ENCODE results near the gene TLE5.
"Not testable (repeated sequence)": the region's sequence is repeated elsewhere in the genome, so short reads cannot be mapped to it uniquely, and the experiment has no call there.

The TLE5 gene

GRCh38 chr19:3013263-3013725 is 49.0 kb downstream of the TLE5 start:
- Histone ChIP-seq H3K27ac (ENCODE audit: low read depth, low read length) (no peak overlapping the region), H3K4me2 (ENCODE audit: low read depth, low read length, poor library complexity, severe bottlenecking) (no peak overlapping the region), H4K20me1 (ENCODE audit: low read depth, low read length) (no peaks in the 10 kb centered on the region), H3K9me2 (replicated peaks; ENCODE audit: insufficient read depth, low read length) (no peaks in the 10 kb centered on the region), H2AFZ (ENCODE audit: low read depth, low read length, severe bottlenecking) (no peak overlapping the region), H3K4me3 (ENCODE audit: insufficient read depth, low read length, poor library complexity, severe bottlenecking) (no peak overlapping the region), H3F3A (ENCODE audit: insufficient read depth) (no peaks in the 10 kb centered on the region), H3K36me3 (ENCODE audit: low read length) (no peaks in the 10 kb centered on the region), H3K9me3 (ENCODE audit: insufficient read depth, low read length) (no peaks in the 10 kb centered on the region), H3K27me3 (ENCODE audit: low read length) (no peaks in the 10 kb centered on the region), H3K9ac (ENCODE audit: low read length) (no peak overlapping the region), H3K79me2 (ENCODE audit: insufficient read depth, low read length) (no peaks in the 10 kb centered on the region)
- no peak for TF ChIP-seq CTCF (IDR thresholded peaks at IDR 0.05; ENCODE audit: insufficient read depth, low read length, poor library complexity, severe bottlenecking)
- TF ChIP-seq EZH2phosphoT487 (conservative IDR thresholded peaks at IDR 0.05; ENCODE audit: low read length), result no peak

GRCh38 chr19:3012621-3013262 is 49.6 kb downstream of the TLE5 start:
- Histone ChIP-seq H3K9ac (ENCODE audit: low read length) (no peak overlapping the region), H3K4me3 (ENCODE audit: insufficient read depth, low read length, poor library complexity, severe bottlenecking) (no peak overlapping the region), H3K27me3 (ENCODE audit: low read length) (no peaks in the 10 kb centered on the region), H3K36me3 (ENCODE audit: low read length) (no peaks in the 10 kb centered on the region), H4K20me1 (ENCODE audit: low read depth, low read length) (no peaks in the 10 kb centered on the region), H2AFZ (ENCODE audit: low read depth, low read length, severe bottlenecking) (no peak overlapping the region), H3K4me2 (ENCODE audit: low read depth, low read length, poor library complexity, severe bottlenecking) (no peak overlapping the region), H3F3A (ENCODE audit: insufficient read depth) (no peaks in the 10 kb centered on the region), H3K79me2 (ENCODE audit: insufficient read depth, low read length) (no peaks in the 10 kb centered on the region), H3K9me2 (replicated peaks; ENCODE audit: insufficient read depth, low read length) (no peaks in the 10 kb centered on the region), H3K9me3 (ENCODE audit: insufficient read depth, low read length) (no peaks in the 10 kb centered on the region), H3K27ac (ENCODE audit: low read depth, low read length) (no peak overlapping the region)
- TF ChIP-seq EZH2phosphoT487 (conservative IDR thresholded peaks at IDR 0.05; ENCODE audit: low read length) (no peak), CTCF (IDR thresholded peaks at IDR 0.05; ENCODE audit: insufficient read depth, low read length, poor library complexity, severe bottlenecking) (no peak)

- H3K4me3 ChIP-seq (ENCODE audit: insufficient read depth, low read length, poor library complexity, severe bottlenecking); H3F3A ChIP-seq (ENCODE audit: insufficient read depth); H3K27me3 ChIP-seq (ENCODE audit: low read length); H3K27ac ChIP-seq (ENCODE audit: low read depth, low read length); H2AFZ ChIP-seq (ENCODE audit: low read depth, low read length, severe bottlenecking); H3K79me2 ChIP-seq (ENCODE audit: insufficient read depth, low read length); H3K9ac ChIP-seq (ENCODE audit: low read length); H3K4me2 ChIP-seq (ENCODE audit: low read depth, low read length, poor library complexity, severe bottlenecking); H3K9me2 ChIP-seq (replicated peaks; ENCODE audit: insufficient read depth, low read length); H3K36me3 ChIP-seq (ENCODE audit: low read length); H3K9me3 ChIP-seq (ENCODE audit: insufficient read depth, low read length); H4K20me1 ChIP-seq (ENCODE audit: low read depth, low read length): not testable (repeated sequence)
These were observed 50.2 kb downstream of the TLE5 start for GRCh38 chr19:3012059-3012458.

GRCh38 chr19:3010871-3011270 is 51.4 kb downstream of the TLE5 start:
- Histone ChIP-seq H3K4me3 (ENCODE audit: insufficient read depth, low read length, poor library complexity, severe bottlenecking) (no peak overlapping the region), H3F3A (ENCODE audit: insufficient read depth) (no peaks in the 10 kb centered on the region), H3K27ac (ENCODE audit: low read depth, low read length) (no peak overlapping the region), H3K36me3 (ENCODE audit: low read length) (no peaks in the 10 kb centered on the region), H4K20me1 (ENCODE audit: low read depth, low read length) (no peaks in the 10 kb centered on the region), H3K27me3 (ENCODE audit: low read length) (no peaks in the 10 kb centered on the region), H3K4me2 (ENCODE audit: low read depth, low read length, poor library complexity, severe bottlenecking) (no peak overlapping the region), H3K9me3 (ENCODE audit: insufficient read depth, low read length) (no peaks in the 10 kb centered on the region), H3K9me2 (replicated peaks; ENCODE audit: insufficient read depth, low read length) (no peaks in the 10 kb centered on the region), H2AFZ (ENCODE audit: low read depth, low read length, severe bottlenecking) (no peak overlapping the region), H3K79me2 (ENCODE audit: insufficient read depth, low read length) (no peaks in the 10 kb centered on the region), H3K9ac (ENCODE audit: low read length) (no peak overlapping the region)
- TF ChIP-seq EZH2phosphoT487 (conservative IDR thresholded peaks at IDR 0.05; ENCODE audit: low read length) (no peak), CTCF (IDR thresholded peaks at IDR 0.05; ENCODE audit: insufficient read depth, low read length, poor library complexity, severe bottlenecking) (no peak)

All from SU-DHL-6 (cell line).